ENCODE results near the gene VAPB. TPM values are rescaled to one million over a fixed set of nuclear protein-coding genes. Genes with fewer than 3 reads are reported as not detected.

Gene VAPB
- total RNA-seq, 2 donors from 2014 or later: 20.2 to 21.8 TPM

DNA sequence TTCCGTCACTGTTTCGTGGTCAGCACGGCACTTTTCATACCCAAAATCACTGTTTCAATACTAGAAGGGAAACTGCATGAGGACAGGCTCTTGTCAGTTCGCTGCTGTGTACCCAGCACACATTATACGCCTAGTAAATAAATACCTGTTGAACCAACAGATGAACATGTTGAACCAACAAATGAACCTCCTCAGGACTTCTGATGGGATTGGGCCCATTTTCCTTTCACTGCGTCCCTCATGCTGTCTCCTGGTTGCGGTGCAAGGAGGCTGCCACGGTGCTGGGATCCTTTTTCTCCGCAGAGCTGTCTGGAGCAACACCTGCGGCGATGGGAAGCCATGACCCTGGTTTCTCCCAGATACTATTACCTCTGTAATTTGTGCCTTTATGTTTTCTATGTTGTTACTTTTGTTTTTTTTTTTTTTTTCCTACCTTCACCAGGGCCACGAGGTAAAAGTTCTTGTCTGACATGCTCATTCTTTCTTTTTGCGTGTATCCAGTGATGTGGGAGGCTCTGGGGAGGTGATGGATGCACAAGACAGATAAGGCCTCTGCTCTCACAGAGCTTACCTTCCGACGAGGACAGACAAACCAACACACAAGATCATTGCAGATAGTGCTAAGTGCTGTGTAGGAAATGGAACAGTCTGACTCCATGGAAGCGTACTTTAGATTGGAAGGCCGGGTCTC is 1.1 kb downstream of the VAPB start:
- Histone ChIP-seq H3K4me3 (peak overlapping the region; percentile 84 to 95), H3K27ac (peak overlapping the region; percentile 94 to 98), H3K27me3 (no peaks in the 10 kb centered on the region), H3K4me1 (peaks cover 0 to 45% of the 10 kb centered on the region in 2 donors), H3K36me3 (no peaks in the 10 kb centered on the region), H3K9me3 (no peaks in the 10 kb centered on the region)
- TF ChIP-seq, protein P1, sequence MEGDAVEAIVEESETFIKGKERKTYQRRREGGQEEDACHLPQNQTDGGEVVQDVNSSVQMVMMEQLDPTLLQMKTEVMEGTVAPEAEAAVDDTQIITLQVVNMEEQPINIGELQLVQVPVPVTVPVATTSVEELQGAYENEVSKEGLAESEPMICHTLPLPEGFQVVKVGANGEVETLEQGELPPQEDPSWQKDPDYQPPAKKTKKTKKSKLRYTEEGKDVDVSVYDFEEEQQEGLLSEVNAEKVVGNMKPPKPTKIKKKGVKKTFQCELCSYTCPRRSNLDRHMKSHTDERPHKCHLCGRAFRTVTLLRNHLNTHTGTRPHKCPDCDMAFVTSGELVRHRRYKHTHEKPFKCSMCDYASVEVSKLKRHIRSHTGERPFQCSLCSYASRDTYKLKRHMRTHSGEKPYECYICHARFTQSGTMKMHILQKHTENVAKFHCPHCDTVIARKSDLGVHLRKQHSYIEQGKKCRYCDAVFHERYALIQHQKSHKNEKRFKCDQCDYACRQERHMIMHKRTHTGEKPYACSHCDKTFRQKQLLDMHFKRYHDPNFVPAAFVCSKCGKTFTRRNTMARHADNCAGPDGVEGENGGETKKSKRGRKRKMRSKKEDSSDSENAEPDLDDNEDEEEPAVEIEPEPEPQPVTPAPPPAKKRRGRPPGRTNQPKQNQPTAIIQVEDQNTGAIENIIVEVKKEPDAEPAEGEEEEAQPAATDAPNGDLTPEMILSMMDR (IDR thresholded peaks at IDR 0.05): no peak
- DNase-seq (ENCODE audit: low spot score): no peak

DNA sequence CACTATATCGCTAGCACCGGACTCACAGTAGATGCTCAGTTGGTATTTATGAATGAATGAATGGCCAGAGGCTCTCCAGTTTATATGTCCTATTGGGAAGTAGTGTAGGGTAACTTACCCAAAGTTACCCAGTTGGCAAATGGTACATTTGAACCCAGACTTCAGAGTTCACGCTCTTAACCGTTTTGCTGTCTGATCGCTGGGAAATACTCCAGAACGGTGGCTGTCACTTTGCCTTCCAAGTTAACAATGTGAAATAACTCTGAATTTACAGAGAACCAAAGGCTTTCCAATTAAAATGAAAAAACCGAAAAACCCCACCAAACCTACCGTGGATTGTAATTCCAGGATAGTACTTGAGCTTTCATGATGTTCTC is 1.6 kb downstream of the VAPB start:
- Histone ChIP-seq H3K4me1 (peaks cover 0 to 45% of the 10 kb centered on the region in 2 donors), H3K4me3 (no peak overlapping the region), H3K27ac (no peak overlapping the region), H3K9me3 (no peaks in the 10 kb centered on the region), H3K27me3 (no peaks in the 10 kb centered on the region), H3K36me3 (no peaks in the 10 kb centered on the region)
- TF ChIP-seq, protein P1 (IDR thresholded peaks at IDR 0.05): no peak
- DNase-seq (ENCODE audit: low spot score): no peak

DNA sequence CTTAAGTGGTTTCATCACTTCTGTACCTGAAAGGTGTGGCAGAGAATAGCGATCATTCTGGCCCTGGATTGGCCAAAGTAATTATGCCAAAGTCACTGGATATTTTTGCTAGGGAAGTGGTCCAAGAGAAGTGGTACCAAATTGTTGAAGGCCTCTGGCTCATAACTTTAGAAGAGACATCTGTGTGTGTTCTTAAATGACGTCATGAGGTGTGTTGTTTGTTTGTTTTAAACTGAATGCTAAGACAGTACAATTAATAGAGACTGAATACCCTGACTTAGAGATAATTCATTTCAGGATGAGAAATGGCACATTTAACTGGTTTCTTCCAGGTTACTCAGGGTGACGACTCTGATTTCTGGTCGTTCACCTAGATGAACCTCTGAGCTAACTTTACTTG is 3.3 kb downstream of the VAPB start:
- no peak for DNase-seq (ENCODE audit: low spot score)
- Histone ChIP-seq H3K27me3 (no peaks in the 10 kb centered on the region), H3K27ac (no peak overlapping the region), H3K4me3 (no peak overlapping the region), H3K9me3 (no peaks in the 10 kb centered on the region), H3K4me1 (peaks cover 0 to 45% of the 10 kb centered on the region in 2 donors), H3K36me3 (no peaks in the 10 kb centered on the region)
- TF ChIP-seq, protein P1 (IDR thresholded peaks at IDR 0.05): no peak

GRCh38 chr20:58393299-58393698 is 4.3 kb downstream of the VAPB start:
- Histone ChIP-seq H3K4me3 (no peak overlapping the region), H3K27me3 (no peaks in the 10 kb centered on the region), H3K9me3 (no peaks in the 10 kb centered on the region), H3K27ac (no peak overlapping the region), H3K4me1 (peaks cover 0 to 51% of the 10 kb centered on the region in 2 donors), H3K36me3 (no peaks in the 10 kb centered on the region)
- no peak for DNase-seq (ENCODE audit: low spot score)
- TF ChIP-seq, protein P1 (IDR thresholded peaks at IDR 0.05): no peak

- TF ChIP-seq, protein P1 (IDR thresholded peaks at IDR 0.05): no peak
- no peak overlapping the region for H3K27ac ChIP-seq
- no peaks in the 10 kb centered on the region for H3K27me3 ChIP-seq
- DNase-seq (ENCODE audit: low spot score): no peak
- no peaks in the 10 kb centered on the region for H3K9me3 ChIP-seq
- H3K4me3 ChIP-seq: no peak overlapping the region
- H3K4me1 ChIP-seq: peaks cover 0 to 54% of the 10 kb centered on the region in 2 donors
- no peaks in the 10 kb centered on the region for H3K36me3 ChIP-seq
Measured at GRCh38 chr20:58394801-58395200, 5.8 kb downstream of the VAPB start.

- no peak overlapping the region for H3K4me3 ChIP-seq
- H3K36me3 ChIP-seq: no peaks in the 10 kb centered on the region
- peaks cover 0 to 46% of the 10 kb centered on the region in 2 donors for H3K4me1 ChIP-seq
- no peak overlapping the region for H3K27ac ChIP-seq
- TF ChIP-seq, protein P1 (IDR thresholded peaks at IDR 0.05): no peak
- H3K27me3 ChIP-seq: no peaks in the 10 kb centered on the region
- DNase-seq (ENCODE audit: low spot score): no peak
- no peaks in the 10 kb centered on the region for H3K9me3 ChIP-seq
Measured at GRCh38 chr20:58395604-58396003, 6.6 kb downstream of the VAPB start.

All from right atrium auricular region (tissue), 2 donors.